Astrocyte (in vitro differentiated cells and primary cell): ENCODE measurements around the gene FFAR3.

Experiments
- EZH2 ChIP-seq: IDR thresholded peaks from 2 replicates; pipeline ENCODE4 v1.6.1; 2012; ENCODE audit warnings: mild to moderate bottlenecking, low read length, inconsistent platforms; ENCODE audit not compliant: insufficient read depth
- TF ChIP-seq, protein P1 (sequence below): IDR thresholded peaks from 2 replicates; pipeline ENCODE4 v1.5.1; 2011; ENCODE audit warnings: low read depth, mild to moderate bottlenecking, inconsistent platforms, low read length, moderate library complexity; ENCODE audit not compliant: insufficient read depth

DNA sequence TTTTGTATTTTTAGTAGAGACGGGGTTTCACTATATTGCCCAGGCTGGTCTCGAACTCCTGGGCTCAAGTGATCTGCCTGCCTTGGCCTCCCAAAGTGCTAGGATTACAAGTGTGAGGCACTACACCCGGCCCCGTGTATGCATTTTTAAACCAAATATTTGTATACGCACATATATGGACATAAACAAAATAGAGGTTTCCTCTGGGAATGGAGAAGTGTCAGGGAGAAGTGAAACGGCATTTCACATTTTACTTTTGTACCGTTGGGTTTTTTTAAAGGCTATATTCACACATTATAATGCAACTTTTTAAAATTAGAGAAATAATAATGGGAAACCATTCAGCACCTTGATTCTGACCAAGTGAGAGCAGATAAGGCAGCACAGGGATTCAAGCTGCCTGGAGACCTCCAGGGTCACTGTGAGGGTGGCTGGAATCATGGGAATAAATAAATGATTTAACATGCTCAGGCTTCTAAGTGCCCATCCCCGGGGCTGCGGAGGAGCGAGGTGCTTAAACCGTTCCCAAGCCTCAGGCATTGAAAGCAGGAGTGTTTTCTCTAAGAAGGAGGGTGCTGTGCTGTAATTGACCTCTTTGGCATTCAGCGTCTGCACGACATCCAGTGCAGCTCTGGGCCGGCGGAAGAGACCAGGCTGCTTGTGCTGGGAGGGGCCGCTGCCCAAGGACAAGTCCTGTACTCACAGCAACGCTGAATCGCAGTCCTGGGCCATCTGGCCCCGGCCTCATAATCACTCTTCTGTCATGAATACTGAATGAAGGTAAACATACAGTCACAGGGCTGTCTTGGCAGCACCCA, 37.3 kb downstream of the FFAR3 start:
- TF ChIP-seq, protein P1, sequence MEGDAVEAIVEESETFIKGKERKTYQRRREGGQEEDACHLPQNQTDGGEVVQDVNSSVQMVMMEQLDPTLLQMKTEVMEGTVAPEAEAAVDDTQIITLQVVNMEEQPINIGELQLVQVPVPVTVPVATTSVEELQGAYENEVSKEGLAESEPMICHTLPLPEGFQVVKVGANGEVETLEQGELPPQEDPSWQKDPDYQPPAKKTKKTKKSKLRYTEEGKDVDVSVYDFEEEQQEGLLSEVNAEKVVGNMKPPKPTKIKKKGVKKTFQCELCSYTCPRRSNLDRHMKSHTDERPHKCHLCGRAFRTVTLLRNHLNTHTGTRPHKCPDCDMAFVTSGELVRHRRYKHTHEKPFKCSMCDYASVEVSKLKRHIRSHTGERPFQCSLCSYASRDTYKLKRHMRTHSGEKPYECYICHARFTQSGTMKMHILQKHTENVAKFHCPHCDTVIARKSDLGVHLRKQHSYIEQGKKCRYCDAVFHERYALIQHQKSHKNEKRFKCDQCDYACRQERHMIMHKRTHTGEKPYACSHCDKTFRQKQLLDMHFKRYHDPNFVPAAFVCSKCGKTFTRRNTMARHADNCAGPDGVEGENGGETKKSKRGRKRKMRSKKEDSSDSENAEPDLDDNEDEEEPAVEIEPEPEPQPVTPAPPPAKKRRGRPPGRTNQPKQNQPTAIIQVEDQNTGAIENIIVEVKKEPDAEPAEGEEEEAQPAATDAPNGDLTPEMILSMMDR: no peak
- TF ChIP-seq EZH2: no peak
